HT1080 (cell line): ENCODE results near the gene UNC93B1. TPM values are rescaled to one million over a fixed set of nuclear protein-coding genes. Genes with fewer than 3 reads are reported as not detected.
"Not testable (repeated sequence)": the region's sequence is repeated elsewhere in the genome, so short reads cannot be mapped to it uniquely, and the experiment has no call there.

Experiments used
- DNase-seq: peaks from one replicate; pipeline ENCODE4 v3.0.0-alpha.2; 2015; ENCODE audit warnings: low read depth
- small RNA-seq: library from RNA; depleted of rRNA; stranded (forward); fragments of <200 nt; gene quantifications from one replicate; pipeline ENCODE3, GENCODE V24; 2014
- total RNA-seq: library from RNA; depleted of rRNA; stranded (reverse); fragments of >200 nt; shearing (Covaris generic); gene quantifications from 2 replicates; pipeline ENCODE4 v1.2.3, GENCODE V29; 2014; rRNA removed

Gene UNC93B1
- total RNA-seq, 1 experiment from 2014 or later = 18.7 TPM

GRCh38 chr11:67943406-67943805, 60.5 kb downstream of the UNC93B1 start:
- not testable (repeated sequence) for DNase-seq

Small RNA genes lying within 50 kb of the gene (small RNA-seq; reads per million reads assigned to genes)
- not detected for gene MIR6753

Other genes with a start within 250 kb of the UNC93B1 start
- gene ALDH3B1, start 6.2 kb upstream of the UNC93B1 start, total RNA-seq = 15.5 and 19.0 TPM in 2 replicates
- 304 and 308 TPM in 2 replicates for gene NDUFS8, start 26.6 kb upstream of the UNC93B1 start, total RNA-seq
- gene TCIRG1, start 34.9 kb upstream of the UNC93B1 start, total RNA-seq = 75.1 and 77.2 TPM in 2 replicates
- gene CHKA, start 117.3 kb upstream of the UNC93B1 start, total RNA-seq = 10.0 and 17.4 TPM in 2 replicates
- gene KMT5B, start 209.2 kb upstream of the UNC93B1 start, total RNA-seq = 18.0 and 19.8 TPM in 2 replicates